CD4-positive, alpha-beta T cell treated with Interleukin-10 for 1 hour (primary cell): ENCODE measurements around the gene ZNF705A.
A peak's percentile ranks its signal among the peaks of the same experiment; 100 is the strongest.
"Not testable (repeated sequence)": the region's sequence is repeated elsewhere in the genome, so short reads cannot be mapped to it uniquely, and the experiment has no call there.

Experiments
- DNase-seq: peaks from one replicate; pipeline ENCODE4 v3.0.0-alpha.2; 2020

Gene ZNF705A

GRCh38 chr12:8156845-8157244 is at the start of gene ZNF705A:
TSS of gene ZNF705A (plus strand) at chr12:8157015. CDS start at chr12:8172626, 15,611 bp downstream.
- DNase-seq, result peak; percentile 2

GRCh38 chr12:8108808-8109398 is 47.9 kb upstream of the ZNF705A start:
- peak; percentile 82 for DNase-seq

- not testable (repeated sequence) for DNase-seq
Measured at GRCh38 chr12:8113117-8113516, 43.7 kb upstream of the ZNF705A start.

GRCh38 chr12:8120072-8120713 is 36.6 kb upstream of the ZNF705A start:
- DNase-seq, result no peak

DNA sequence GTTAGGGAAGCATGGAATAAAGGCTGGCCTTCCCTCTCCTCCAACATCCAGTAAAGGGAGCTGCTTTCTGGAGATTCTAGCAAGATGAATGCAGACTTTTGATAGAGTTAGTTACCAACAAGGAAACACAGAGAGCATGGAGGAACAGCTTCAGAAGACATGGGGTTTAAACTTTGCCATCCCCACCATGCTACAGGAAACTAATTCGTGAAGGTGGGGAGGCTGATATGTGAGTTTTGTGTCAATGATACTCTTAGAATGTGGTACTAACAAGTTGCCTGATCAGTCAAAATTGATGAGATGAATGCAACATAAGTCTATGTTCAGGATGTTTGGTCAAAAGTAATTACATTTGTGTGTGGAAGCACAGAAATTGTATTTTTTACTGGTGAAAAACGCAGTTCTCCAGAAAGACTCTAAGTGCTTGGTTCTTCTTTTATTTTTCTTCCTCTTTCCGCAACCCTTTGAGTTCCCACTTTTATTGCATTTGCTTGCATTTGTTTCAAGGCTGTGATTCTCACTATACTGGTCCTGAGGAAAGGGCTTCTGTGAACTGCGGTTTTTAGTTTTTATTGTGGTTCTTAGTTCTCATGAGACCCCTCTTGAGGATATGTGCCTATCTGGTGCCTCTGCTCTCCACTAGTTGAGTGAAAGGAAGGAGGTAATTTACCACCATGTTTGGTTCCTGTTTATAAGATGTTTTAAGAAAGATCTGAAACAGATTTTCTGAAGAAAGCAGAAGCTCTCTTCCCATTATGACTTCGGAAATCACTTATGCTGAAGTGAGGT is 33.5 kb upstream of the ZNF705A start, which contains the start of gene CLEC4A:
Gene CLEC4A, plus strand, starts transcription at position 494 of the 789 bp plus-strand sequence. Its CDS starts 262 bp downstream, at position 756.
- no peak for DNase-seq

DNA sequence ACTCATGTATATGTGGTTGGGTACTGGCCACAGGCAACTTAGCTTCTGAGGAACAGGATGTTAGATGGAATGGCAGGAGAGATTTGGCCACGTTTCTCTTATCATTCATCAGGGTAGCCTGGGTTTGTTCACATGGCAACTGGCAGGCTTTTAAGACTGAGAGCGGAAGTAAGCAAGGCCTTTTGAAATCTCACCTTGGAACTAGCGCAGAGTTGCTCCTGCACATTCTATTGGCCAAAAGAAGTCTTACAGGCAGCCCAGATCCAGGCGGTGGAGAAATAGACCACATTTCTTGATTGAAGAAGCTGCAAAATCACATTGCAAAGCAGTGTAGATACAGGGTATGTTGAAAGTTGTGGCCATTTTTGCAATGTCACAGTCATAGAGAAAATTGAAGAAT is 29.7 kb upstream of the ZNF705A start:
- peak; percentile 14 for DNase-seq

GRCh38 chr12:8133636-8134397 is 23.0 kb upstream of the ZNF705A start:
- DNase-seq, result not testable (repeated sequence)

- not testable (repeated sequence) for DNase-seq
Measured at GRCh38 chr12:8134398-8134930, 22.4 kb upstream of the ZNF705A start.

DNA sequence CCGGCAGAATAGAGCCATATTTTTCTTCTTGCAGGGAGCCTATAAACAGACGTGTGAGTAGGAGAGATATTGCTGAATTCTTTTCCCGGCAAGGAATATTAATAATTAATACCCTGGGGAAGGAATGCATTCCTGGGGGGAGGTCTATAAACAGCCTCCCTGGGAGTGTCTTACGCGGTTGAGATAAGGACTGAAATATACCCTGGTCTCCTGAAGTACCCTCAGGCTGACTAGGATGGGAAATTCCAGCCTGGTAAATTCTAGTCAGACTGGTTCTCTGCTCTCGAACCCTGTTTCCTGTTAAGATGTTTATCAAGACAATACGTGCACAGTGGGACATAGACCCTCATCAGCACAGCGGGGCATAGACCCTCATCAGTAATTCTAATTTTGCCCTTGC is 15.2 kb upstream of the ZNF705A start:
- DNase-seq, result not testable (repeated sequence)

DNA sequence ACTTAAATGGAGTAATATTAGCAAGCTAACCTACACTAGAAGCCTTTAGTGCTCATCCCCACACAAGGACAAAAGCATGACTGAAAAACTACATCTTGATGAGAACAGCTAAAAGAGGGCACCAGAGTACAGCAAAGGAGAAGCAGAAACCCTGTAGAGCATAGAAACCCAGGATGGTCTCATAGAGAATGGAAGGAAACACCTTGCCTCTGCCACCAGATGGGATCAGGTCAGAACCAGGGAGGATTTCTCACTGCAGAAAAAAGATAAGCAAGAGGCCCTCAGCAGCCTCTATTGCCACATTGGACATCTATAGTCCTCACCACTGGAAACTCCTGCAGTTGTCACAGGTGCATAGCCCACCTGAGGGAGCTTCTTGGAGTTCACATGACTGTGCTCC is 13.6 kb upstream of the ZNF705A start:
- no peak for DNase-seq

DNA sequence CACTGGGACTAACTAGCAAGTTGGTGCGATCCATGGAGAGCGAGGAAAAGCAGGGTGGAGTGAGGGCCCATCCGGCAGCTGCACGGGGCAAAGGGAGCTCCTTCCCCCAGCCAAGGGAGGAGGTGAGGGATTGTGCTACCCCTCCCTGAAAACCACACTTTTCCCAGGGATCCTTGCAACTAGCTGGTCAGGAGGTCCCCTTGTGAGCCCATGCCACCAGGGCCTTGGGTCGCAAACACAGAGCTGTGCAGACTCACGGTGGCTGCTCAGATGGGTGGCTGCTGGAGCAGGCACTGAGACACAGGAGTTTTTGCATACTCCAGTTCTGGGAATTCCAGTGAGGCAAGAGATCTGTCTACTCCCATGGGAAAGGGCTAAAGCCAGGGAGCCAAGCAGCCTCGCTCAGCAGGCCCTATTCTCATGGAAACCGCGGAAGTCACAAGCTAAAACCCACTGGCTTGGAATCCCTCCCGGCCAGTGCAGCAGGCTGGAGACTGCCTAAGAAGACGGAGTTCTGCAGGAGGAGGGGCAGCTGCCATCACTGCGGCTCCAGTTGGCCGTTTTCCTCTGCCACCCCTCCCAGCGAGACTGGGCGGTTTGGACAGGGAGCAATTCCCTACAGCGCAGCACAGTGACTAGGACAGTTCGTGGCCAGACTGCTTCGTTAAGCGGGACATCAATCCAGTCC is 10.9 kb upstream of the ZNF705A start:
- DNase-seq, result no peak

GRCh38 chr12:8146442-8146771 is 10.4 kb upstream of the ZNF705A start:
- no peak for DNase-seq

DNA sequence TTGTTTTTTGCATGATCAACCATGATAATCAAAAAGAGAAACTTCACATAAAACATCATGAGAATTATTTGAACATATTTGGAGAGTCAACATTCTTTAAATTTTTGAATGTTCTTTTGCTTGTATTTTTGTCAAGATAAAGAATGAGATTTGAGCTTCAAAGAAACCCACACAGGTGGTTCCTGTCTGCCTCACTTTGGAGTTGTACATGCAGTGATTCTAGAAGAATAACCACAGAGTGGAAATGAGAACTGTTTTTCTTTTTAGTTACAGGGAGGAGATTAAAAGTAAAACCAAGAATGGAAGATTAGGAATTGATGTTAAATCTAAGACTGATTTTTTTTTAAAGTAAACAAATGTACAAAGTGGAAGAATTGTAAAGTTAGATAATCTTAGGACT is 2.3 kb upstream of the ZNF705A start:
- DNase-seq, result peak; percentile 10

- no peak for DNase-seq
Measured at GRCh38 chr12:8156416-8156815, 399 bp upstream of the ZNF705A start.

GRCh38 chr12:8157484-8158198 is 826 bp downstream of the ZNF705A start:
- no peak for DNase-seq

DNA sequence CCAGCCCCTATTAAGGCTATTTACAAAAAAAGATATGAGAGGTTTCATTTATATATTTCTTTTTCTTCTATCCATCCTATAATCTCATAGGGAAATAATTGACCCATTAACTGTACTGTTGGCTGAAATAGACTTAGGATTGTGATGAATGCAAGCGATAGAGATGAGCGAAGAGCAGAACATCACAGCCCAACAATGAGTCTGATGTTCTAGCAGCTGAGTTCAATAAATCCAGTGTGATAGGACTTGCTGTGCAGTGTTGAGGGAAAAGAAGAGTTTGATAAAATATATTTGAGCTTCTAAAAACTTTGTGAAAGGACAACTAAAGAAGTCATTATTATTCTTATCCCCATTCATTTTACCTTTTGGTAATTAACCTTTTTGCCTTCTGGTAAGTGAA is 16.1 kb downstream of the ZNF705A start:
- DNase-seq, result not testable (repeated sequence)

DNA sequence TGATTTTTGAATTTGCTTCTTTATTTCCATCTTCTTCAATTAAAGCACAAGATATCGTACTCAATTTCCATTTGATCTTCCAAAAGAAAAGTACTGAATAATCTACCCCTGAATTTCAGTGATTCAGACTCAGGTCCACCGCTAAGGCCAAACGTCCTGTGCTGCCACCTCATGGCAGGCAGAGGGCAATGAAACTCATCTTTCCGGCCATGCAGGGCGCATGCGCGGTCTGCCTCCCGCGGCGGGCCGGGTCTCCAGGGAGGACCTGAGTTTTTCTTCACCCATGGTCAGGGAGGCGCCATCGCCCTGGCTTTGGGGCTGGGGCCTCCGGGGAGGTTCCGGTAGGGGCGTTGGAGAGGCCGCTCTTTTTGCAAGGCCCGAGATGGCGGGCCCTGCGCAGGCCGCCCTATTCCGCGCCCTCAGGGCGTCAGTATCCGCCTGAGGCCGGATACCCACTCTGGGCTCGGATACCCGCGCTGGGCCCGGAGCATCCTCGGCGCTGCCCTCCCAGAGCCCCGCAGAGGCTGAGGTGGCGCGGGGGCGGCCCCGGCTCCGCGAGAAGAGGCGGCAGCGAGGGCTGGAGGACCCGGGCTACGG is 23.3 kb downstream of the ZNF705A start:
- DNase-seq, result peak; percentile 88

DNA sequence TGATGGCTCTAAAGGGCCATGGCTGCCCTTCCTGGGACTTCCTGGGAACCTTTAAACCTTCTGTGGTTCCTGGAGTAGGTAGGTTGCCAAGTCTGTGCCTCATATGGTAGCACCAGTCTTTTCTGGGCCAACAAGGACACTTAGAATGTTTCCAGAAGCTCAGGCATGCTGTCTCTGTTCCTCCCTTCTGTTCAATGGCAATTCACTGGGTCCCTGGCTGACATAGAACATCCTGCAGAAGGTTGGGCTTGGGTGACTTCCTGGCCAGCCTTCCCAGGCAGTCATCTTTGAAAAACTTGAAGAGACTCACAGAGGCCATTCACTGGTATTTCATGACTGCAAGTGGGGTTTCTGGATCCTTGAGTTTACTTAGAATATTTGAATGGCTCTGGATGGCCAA is 24.5 kb downstream of the ZNF705A start:
- DNase-seq, result not testable (repeated sequence)

DNA sequence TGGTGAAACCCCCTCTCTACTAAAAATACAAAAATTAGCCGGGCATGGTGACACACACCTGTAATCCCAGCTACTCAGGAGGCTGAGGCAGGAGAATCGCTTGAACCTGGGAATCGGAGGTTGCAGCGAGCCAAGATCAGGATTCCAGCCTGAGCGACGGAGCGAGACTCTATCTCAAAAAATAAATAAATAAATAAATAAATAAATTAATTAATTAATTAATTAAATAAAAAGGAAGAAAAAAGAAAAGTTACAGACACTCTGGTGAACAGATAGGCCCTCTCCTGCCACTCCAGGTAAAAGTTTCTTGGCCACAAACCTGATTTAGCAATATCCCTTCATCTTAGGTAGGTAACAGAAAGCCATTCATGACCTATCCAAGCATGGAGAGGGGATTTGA is 26.1 kb downstream of the ZNF705A start:
- not testable (repeated sequence) for DNase-seq

DNA sequence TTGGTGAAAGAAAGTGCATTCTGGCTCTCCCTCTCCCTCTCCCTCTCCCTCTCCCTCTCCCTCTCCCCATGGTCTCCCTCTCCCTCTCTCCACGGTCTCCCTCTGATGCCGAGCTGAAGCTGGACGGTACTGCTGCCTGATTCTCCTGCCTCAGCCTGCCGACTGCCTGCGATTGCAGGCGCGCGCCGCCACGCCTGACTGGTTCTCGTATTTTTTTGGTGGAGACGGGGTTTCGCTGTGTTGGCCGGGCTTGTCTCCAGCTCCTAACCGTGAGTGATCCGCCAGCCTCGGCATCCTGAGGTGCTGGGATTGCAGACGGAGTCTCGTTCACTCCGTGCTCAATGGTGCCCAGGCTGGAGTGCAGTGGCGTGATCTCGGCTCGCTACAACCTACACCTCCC is 26.5 kb downstream of the ZNF705A start:
- not testable (repeated sequence) for DNase-seq

DNA sequence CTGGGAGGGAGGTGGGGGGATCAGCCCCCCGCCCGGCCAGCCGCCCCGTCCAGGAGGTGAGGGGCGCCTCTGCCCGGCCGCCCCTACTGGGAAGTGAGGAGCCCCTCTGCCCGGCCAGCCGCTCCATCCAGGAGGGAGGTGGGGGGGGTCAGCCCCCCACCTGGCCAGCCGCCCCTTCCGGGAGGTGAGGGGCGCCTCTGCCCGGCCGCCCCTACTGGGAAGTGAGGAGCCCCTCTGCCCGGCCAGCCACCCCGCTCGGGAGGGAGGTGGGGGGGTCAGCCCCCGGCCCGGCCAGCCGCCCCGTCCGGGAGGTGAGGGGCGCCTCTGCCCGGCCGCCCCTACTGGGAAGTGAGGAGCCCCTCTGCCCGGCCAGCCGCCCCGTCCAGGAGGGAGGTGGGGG is 27.4 kb downstream of the ZNF705A start:
- DNase-seq, result not testable (repeated sequence)
